ENCODE measurements around the gene EFNA5.

GRCh38 chr5:107557051-107557658 is 113.6 kb downstream of the EFNA5 start:
- TF ChIP-seq RCOR1 (conservative IDR thresholded peaks at IDR 0.05; ENCODE audit: low read depth, low read length) (no peak), NFIC (IDR thresholded peaks at IDR 0.05; ENCODE audit: low read depth, low read length) (no peak), CHD2 (IDR thresholded peaks at IDR 0.05; ENCODE audit: borderline replicate concordance, low read depth, low read length) (no peak), CTCF (IDR thresholded peaks at IDR 0.05 in 2 of 3, conservative IDR thresholded peaks at IDR 0.05 in 1 of 3; ENCODE audit: control insufficient read depth in 2 of 3, extremely low read depth in 1 of 3, insufficient read depth in 1 of 3, low read depth in 3 of 3, low read length in 3 of 3) (no peak), ETV6 (conservative IDR thresholded peaks at IDR 0.05 in 1 of 2, IDR thresholded peaks at IDR 0.05 in 1 of 2; ENCODE audit: borderline replicate concordance in 1 of 2, low read depth in 1 of 2) (no peak), ZBTB33 (IDR thresholded peaks at IDR 0.05) (no peak), BCL11A (IDR thresholded peaks at IDR 0.05; ENCODE audit: low read depth, low read length) (no peak), CHD1 (IDR thresholded peaks at IDR 0.05; ENCODE audit: low read depth, low read length) (no peak), TARDBP (IDR thresholded peaks at IDR 0.05; ENCODE audit: borderline replicate concordance) (no peak), POLR2A (IDR thresholded peaks at IDR 0.05; ENCODE audit: low read depth, low read length) (no peak), ESRRA (IDR thresholded peaks at IDR 0.05; ENCODE audit: low read length) (no peak), LARP7 (IDR thresholded peaks at IDR 0.05) (no peak), ZNF274 (IDR thresholded peaks at IDR 0.05; ENCODE audit: insufficient read depth, insufficient read length) (no peak), CHD4 (IDR thresholded peaks at IDR 0.05) (no peak)
